IgD-negative memory B cell (primary cell): ENCODE measurements around the gene RCVRN. TPM values are rescaled to one million over a fixed set of nuclear protein-coding genes. Genes with fewer than 3 reads are reported as not detected.

Experiments used
- H3K27ac Mint-ChIP-seq, 3 donors: one replicate each; pipeline ENCODE4 v1.8.0; 2020 to 2022; ENCODE audit warnings: mild to moderate bottlenecking in 3 of 3, mixed read lengths in 3 of 3, moderate library complexity in 1 of 3
- H3K27me3 Mint-ChIP-seq: one replicate; pipeline ENCODE4 v1.8.0; 2021; ENCODE audit warnings: mixed read lengths
- H3K36me3 Mint-ChIP-seq: one replicate; pipeline ENCODE4 v1.8.0; 2020; ENCODE audit warnings: mild to moderate bottlenecking, mixed read lengths
- H3K4me1 Mint-ChIP-seq, 3 donors: one replicate each; pipeline ENCODE4 v1.8.0; 2020 to 2022; ENCODE audit warnings: mixed read lengths in 3 of 3, mild to moderate bottlenecking in 1 of 3
- H3K4me3 Mint-ChIP-seq, 4 donors: one replicate each; pipeline ENCODE4 v1.8.0; 2020 to 2022; ENCODE audit warnings: mild to moderate bottlenecking in 4 of 4, mixed read lengths in 4 of 4, moderate library complexity in 3 of 4
- H3K9me3 Mint-ChIP-seq, 3 donors: one replicate each; pipeline ENCODE4 v1.8.0; 2020 to 2021; ENCODE audit warnings: mixed read lengths in 3 of 3, mild to moderate bottlenecking in 1 of 3
- polyA plus RNA-seq: library from polyadenylated mRNA; unstranded; fragments of 300-500 nt; fragmentation: Illumina TruSeq; gene quantifications from one replicate; pipeline ENCODE4 v1.2.3, GENCODE V29; 2021

The RCVRN gene
- polyA plus RNA-seq, 1 donor from 2014 or later, result not detected

DNA sequence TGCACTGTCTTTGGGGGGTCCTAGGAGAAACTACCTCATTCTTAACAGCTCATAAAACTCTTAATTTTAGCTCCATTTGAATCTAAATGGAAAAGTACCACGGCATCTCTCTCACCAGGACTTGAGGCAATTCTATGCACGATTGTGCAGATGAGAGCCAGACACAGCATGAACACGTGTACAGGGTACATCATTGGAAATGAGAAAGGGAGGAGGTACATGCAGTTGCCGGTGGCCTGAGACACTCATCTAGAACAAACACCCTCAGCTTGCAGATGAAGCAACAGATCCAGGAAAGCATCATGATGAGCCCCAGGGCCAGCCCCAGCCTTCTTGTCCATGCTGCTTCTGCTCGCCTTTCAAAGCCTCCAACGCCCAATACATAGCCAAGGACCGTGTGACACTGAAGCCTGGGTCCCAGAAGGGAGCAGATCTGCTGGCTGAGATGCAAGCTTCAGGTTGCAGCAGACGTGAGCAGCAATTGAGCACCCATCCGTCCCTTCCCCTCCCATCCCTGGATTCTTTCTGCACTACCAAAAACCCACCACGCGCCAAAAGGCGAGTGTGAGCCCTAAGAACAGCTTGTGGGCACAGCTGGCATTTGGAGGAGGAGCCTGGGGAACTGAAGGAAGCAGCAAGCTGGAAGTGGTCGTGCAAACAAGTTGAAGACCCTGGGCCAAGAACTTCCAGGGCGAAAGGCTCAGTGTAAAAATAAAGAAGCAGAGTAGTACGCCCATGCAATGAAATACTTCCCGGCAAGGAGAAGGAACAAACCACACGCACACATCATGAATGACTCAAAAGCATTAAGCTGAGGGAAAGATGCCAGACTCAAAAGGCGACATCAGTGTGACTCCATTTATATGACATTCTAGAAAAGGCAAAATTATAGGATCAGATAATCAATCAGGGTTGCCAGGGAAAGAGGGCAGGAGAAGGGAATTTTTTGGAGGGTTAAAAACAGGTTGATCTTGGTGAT is 7.3 kb upstream of the RCVRN start:
- H3K27me3 Mint-ChIP-seq, result no peaks in the 10 kb centered on the region
- H3K27ac Mint-ChIP-seq, result no peak overlapping the region
- no peaks in the 10 kb centered on the region for H3K4me1 Mint-ChIP-seq
- peaks cover 2% of the 10 kb centered on the region for H3K36me3 Mint-ChIP-seq
- H3K9me3 Mint-ChIP-seq, result no peaks in the 10 kb centered on the region
- H3K4me3 Mint-ChIP-seq, result no peak overlapping the region

- H3K4me1 Mint-ChIP-seq, result no peaks in the 10 kb centered on the region
- peaks cover 1% of the 10 kb centered on the region for H3K36me3 Mint-ChIP-seq
- H3K9me3 Mint-ChIP-seq, result no peaks in the 10 kb centered on the region
- no peak overlapping the region for H3K27ac Mint-ChIP-seq
- no peak overlapping the region for H3K4me3 Mint-ChIP-seq
- no peaks in the 10 kb centered on the region for H3K27me3 Mint-ChIP-seq
Measured at GRCh38 chr17:9911089-9911488, 6.0 kb upstream of the RCVRN start.

DNA sequence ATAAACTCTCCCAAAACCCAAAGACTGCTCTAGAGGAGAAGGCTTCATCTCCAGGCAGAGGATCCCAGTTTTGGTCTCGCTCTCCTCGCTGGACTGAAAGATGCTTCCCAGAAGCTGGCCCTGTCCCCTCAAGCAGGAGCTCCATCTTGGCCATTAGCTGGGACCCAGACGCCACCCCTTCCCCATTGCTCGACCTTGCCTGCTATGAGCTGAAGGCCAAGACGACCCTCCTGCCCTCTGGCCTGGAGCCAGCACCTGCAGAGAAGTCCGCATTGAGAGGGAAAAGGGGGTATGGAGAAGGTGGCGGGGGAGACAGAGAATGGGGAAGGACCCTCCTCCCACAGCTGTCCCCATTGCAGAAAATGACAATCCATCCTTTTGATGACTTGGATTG is 3.6 kb upstream of the RCVRN start:
- H3K27ac Mint-ChIP-seq, result no peak overlapping the region
- no peaks in the 10 kb centered on the region for H3K9me3 Mint-ChIP-seq
- no peaks in the 10 kb centered on the region for H3K4me1 Mint-ChIP-seq
- H3K36me3 Mint-ChIP-seq, result peaks cover 1% of the 10 kb centered on the region
- H3K27me3 Mint-ChIP-seq, result peaks cover 3% of the 10 kb centered on the region
- H3K4me3 Mint-ChIP-seq, result no peak overlapping the region

GRCh38 chr17:9907883-9908648 is 3.0 kb upstream of the RCVRN start:
- Mint-ChIP-seq H3K36me3 (peaks cover 1% of the 10 kb centered on the region), H3K9me3 (no peaks in the 10 kb centered on the region), H3K27ac (no peak overlapping the region), H3K4me1 (no peaks in the 10 kb centered on the region), H3K27me3 (peaks cover 4% of the 10 kb centered on the region), H3K4me3 (no peak overlapping the region)

DNA sequence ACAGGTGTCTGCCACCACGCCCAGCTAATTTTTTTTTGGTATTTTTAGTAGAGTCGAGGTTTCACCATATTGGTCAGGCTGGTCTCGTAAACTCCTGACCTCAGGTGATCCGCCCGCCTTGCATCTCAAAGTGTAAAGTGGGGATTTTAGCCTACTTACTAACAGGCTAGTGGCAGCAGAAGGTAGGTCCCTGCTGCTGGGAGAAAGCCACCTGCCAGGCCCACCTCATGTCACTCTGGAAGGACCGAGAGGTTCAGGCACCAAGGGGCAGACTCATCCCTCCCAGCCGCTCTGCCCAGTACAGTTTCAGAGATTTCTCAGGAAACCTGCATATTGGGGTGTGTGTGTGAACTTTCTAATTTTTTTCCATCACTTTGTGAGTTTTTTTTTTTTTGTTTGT is 2.1 kb upstream of the RCVRN start:
- no peaks in the 10 kb centered on the region for H3K4me1 Mint-ChIP-seq
- H3K27ac Mint-ChIP-seq, result no peak overlapping the region
- H3K4me3 Mint-ChIP-seq, result no peak overlapping the region
- no peaks in the 10 kb centered on the region for H3K9me3 Mint-ChIP-seq
- H3K36me3 Mint-ChIP-seq, result peaks cover 1% of the 10 kb centered on the region
- H3K27me3 Mint-ChIP-seq, result peaks cover 4% of the 10 kb centered on the region

- Mint-ChIP-seq H3K4me3 (no peak overlapping the region), H3K27ac (no peak overlapping the region), H3K36me3 (peaks cover 1% of the 10 kb centered on the region), H3K4me1 (no peaks in the 10 kb centered on the region), H3K27me3 (peaks cover 4% of the 10 kb centered on the region), H3K9me3 (no peaks in the 10 kb centered on the region)
Measured at GRCh38 chr17:9906616-9907015, 1.5 kb upstream of the RCVRN start.

GRCh38 chr17:9905902-9906301 is 831 bp upstream of the RCVRN start:
- H3K27ac Mint-ChIP-seq, result no peak overlapping the region
- no peaks in the 10 kb centered on the region for H3K4me1 Mint-ChIP-seq
- H3K4me3 Mint-ChIP-seq, result no peak overlapping the region

DNA sequence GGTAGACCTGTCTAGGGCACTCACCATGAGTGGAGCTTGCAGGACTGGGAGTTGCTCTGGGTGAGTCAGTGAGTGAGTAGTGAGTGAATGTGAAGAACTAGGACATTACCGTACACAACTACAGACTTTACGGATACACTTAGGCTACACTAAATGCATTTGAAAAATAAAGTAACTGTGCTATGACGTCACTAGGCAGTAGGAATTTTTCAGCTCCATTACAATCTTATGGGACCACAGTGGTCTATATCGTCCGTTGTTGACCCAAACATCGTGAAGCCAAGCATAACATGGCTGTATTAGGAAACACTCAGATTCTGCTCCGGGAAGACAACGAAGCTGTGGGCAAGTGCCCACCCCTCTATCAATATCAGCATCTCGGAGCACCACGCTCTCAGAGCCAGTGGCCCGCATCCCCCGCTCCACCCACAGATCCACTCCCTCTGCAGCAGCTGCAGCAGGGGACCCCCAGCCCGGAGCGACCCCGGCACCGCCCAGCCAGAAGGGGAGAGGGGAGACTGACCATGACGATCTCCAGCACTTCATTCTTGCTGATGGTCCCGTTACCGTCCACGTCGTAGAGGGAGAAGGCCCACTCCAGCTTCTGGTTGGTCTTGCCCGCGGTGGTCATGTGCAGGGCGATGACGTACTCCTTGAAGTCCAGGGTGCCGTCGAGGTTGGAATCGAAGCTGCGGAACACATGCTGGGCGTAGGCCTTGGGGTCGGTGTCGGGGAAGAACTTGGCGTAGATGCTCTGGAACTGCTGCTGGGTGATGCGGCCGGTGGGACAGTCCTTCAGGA is 594 bp downstream of the RCVRN start:
- Mint-ChIP-seq H3K9me3 (no peaks in the 10 kb centered on the region), H3K4me3 (no peak overlapping the region), H3K27me3 (peaks cover 12% of the 10 kb centered on the region), H3K4me1 (no peaks in the 10 kb centered on the region), H3K36me3 (peaks cover 1% of the 10 kb centered on the region), H3K27ac (no peak overlapping the region)

More at GRCh38 chr17:9905902-9906301, 831 bp upstream of the RCVRN start:
- Mint-ChIP-seq H3K27me3 (peaks cover 8% of the 10 kb centered on the region), H3K9me3 (no peaks in the 10 kb centered on the region), H3K36me3 (peaks cover 1% of the 10 kb centered on the region)

DNA sequence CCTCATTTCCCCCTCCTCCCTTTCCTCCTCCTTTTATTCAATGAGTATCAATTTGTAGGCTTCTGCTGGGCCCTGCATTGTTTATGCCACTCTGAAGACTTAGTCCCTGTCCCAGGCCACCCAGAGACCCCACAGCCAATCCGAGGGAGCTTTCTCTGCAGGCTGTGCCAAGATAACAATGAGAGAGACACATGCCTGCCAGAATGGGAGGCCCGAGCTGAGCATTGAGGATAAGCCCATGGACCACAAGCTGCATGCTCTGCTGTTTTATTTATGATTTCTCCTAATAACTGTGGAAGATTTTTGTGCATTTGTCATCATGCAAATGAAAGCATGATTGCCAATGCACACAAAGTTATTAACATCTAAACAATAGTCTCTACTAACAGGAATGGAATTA is 3.0 kb downstream of the RCVRN start:
- H3K4me1 Mint-ChIP-seq, result no peaks in the 10 kb centered on the region
- no peaks in the 10 kb centered on the region for H3K36me3 Mint-ChIP-seq
- no peak overlapping the region for H3K4me3 Mint-ChIP-seq
- H3K27ac Mint-ChIP-seq, result no peak overlapping the region
- peaks cover 12% of the 10 kb centered on the region for H3K27me3 Mint-ChIP-seq
- H3K9me3 Mint-ChIP-seq, result no peaks in the 10 kb centered on the region

DNA sequence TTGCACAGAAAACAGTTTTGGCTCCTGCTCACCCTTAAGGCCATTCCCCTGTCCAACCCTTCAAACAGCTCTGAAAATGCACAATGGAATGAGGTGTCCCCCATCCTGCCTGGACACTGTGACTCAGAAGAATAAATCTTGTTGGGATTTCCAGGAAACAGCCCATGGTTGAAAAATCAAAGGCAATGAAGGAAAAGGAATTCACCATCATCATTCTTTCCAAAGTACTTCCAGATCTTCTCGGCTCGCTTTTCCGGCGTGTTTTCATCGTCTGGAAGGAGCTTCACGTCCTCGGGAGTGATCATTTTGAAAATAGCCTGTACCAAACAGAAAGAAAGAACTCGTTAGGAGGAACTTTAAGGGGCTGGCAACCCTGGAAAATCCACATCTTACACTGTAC is 4.3 kb downstream of the RCVRN start:
- Mint-ChIP-seq H3K9me3 (no peaks in the 10 kb centered on the region), H3K27ac (no peak overlapping the region), H3K36me3 (no peaks in the 10 kb centered on the region), H3K4me3 (no peak overlapping the region), H3K27me3 (peaks cover 16% of the 10 kb centered on the region), H3K4me1 (no peaks in the 10 kb centered on the region)

DNA sequence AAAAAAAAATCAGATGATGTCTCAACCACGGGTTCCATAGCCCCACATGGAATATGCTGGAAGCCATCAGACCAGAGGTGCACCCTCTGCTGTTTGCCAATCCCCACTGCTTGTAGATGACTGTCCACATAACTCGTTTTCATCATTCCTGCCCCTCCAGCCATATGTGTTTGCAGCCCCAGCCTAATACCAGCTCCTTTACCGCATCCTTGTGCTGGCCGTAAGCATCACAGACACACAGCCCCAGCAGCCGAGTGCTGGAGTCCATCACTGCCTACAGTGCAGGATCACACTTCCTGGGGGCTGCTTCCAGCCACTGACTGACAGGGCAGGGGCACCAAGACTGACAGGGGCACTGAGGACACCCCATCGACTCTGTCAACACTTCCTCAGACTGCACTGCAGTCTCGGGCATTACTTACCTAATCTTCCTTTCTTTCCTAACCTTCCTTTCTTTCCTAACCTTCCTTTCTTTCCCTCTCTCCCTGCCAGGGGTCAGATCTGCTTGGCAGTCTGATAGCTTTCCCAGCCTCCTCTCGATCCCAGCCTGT is 5.0 kb downstream of the RCVRN start:
- Mint-ChIP-seq H3K36me3 (no peaks in the 10 kb centered on the region), H3K9me3 (no peaks in the 10 kb centered on the region), H3K4me3 (no peak overlapping the region), H3K4me1 (no peaks in the 10 kb centered on the region), H3K27ac (no peak overlapping the region), H3K27me3 (peaks cover 16% of the 10 kb centered on the region)

- Mint-ChIP-seq H3K27me3 (peaks cover 13% of the 10 kb centered on the region), H3K27ac (no peak overlapping the region), H3K36me3 (no peaks in the 10 kb centered on the region), H3K9me3 (no peaks in the 10 kb centered on the region), H3K4me3 (no peak overlapping the region), H3K4me1 (no peaks in the 10 kb centered on the region)
Measured at GRCh38 chr17:9899280-9900043, 5.6 kb downstream of the RCVRN start.

DNA sequence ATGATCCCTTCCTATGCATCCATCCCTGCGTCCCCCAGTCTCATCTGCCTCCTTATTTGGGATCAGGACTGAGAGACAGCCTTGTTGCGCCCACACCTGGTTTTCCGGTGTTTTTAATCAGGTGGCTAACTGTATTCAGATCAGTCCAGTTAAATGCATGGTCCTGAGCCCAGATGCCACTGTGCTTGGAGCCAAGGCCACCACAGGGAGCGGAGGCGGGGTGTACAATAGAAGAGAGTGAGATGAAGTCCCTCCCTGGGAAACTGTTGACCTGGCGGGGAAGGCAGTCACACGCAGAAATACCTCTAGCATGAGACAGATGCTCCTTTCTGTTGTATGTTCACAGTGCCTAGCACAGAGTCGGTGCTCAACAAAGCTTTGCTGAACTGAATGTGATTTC is 6.3 kb downstream of the RCVRN start:
- no peaks in the 10 kb centered on the region for H3K36me3 Mint-ChIP-seq
- H3K27me3 Mint-ChIP-seq, result peaks cover 13% of the 10 kb centered on the region
- H3K9me3 Mint-ChIP-seq, result no peaks in the 10 kb centered on the region
- H3K4me1 Mint-ChIP-seq, result no peaks in the 10 kb centered on the region
- no peak overlapping the region for H3K27ac Mint-ChIP-seq
- H3K4me3 Mint-ChIP-seq, result no peak overlapping the region

DNA sequence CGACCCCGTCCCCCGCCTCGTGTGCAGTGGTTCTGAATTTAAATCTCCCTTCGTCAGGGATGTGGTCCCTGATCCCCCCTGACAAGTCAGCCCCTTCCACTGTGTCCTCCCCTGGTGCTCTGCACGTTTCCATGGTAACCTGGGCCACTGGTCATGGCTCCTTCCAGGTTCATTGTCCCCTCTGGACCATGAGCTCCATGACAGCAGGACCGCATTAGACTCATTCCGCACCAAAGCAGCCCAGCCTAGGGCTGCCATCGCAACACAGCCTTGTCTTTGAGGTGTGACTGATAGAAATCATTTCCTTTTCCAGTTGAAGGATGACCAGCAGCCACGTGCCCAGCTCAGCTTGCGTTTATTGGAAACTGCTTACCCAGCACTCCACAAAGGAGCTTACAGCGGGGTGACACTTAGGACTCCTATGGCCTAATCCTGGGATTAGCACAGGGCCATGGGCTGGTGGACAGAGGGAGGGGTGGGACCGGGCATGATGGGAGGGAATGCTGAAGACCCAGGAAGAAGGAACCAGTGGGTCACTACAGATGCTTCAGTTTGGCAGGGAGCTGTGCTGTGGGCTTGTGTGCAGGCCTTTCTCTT is 7.6 kb downstream of the RCVRN start:
- no peak overlapping the region for H3K27ac Mint-ChIP-seq
- no peaks in the 10 kb centered on the region for H3K4me1 Mint-ChIP-seq

More for the DNA sequence above, 7.6 kb downstream of the RCVRN start:
- Mint-ChIP-seq H3K9me3 (no peaks in the 10 kb centered on the region), H3K27me3 (peaks cover 11% of the 10 kb centered on the region), H3K36me3 (no peaks in the 10 kb centered on the region), H3K4me3 (no peak overlapping the region)
